ENCODE data around the gene CDKN1B.
A peak's percentile ranks its signal among the peaks of the same experiment; 100 is the strongest.

Gene CDKN1B

DNA sequence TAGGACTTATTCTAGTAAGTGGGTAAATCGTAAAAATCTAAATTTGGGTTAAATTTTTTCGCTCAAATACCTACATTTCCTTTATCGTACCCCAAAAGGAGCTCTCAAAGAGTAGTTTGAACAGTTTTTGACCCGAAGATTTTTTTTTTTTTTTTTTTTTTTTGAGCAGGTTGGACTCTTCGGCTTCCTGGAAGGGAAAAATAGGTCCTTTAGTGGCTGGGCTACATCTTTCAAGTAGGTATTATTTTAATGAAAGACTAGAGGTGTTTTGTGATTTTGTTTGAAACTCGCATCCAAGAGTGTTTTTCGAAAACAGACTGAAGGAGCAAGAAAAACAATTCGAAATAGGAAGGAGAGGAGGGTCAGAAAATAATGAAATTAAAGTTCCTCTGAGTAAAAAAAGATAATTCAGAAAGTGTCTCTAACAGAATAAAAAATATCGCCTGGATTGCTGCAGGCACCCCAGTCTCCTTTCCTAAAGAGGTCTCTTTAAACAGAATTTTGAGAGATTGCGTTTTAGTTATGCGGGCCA lies 6.0 kb downstream of the CDKN1B start:
- no peak for TF ChIP-seq SIN3A (IDR thresholded peaks at IDR 0.05; ENCODE audit: borderline replicate concordance, insufficient read depth, low read length)
- TF ChIP-seq FOXP2 (optimal IDR thresholded peaks at IDR 0.05; ENCODE audit: borderline replicate concordance, extremely low read depth, extremely low read length, insufficient read depth) = no peak
- TF ChIP-seq, protein P1, sequence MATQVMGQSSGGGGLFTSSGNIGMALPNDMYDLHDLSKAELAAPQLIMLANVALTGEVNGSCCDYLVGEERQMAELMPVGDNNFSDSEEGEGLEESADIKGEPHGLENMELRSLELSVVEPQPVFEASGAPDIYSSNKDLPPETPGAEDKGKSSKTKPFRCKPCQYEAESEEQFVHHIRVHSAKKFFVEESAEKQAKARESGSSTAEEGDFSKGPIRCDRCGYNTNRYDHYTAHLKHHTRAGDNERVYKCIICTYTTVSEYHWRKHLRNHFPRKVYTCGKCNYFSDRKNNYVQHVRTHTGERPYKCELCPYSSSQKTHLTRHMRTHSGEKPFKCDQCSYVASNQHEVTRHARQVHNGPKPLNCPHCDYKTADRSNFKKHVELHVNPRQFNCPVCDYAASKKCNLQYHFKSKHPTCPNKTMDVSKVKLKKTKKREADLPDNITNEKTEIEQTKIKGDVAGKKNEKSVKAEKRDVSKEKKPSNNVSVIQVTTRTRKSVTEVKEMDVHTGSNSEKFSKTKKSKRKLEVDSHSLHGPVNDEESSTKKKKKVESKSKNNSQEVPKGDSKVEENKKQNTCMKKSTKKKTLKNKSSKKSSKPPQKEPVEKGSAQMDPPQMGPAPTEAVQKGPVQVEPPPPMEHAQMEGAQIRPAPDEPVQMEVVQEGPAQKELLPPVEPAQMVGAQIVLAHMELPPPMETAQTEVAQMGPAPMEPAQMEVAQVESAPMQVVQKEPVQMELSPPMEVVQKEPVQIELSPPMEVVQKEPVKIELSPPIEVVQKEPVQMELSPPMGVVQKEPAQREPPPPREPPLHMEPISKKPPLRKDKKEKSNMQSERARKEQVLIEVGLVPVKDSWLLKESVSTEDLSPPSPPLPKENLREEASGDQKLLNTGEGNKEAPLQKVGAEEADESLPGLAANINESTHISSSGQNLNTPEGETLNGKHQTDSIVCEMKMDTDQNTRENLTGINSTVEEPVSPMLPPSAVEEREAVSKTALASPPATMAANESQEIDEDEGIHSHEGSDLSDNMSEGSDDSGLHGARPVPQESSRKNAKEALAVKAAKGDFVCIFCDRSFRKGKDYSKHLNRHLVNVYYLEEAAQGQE (IDR thresholded peaks at IDR 0.05; ENCODE audit: insufficient read depth in 1 of 2, low read depth in 2 of 2, low read length in 2 of 2) = no peak
- TF ChIP-seq POLR2AphosphoS5 (IDR thresholded peaks at IDR 0.05; ENCODE audit: low read depth, low read length) = no peak
- TF ChIP-seq TAF1 (IDR thresholded peaks at IDR 0.05; ENCODE audit: borderline replicate concordance, insufficient read depth, low read length) = no peak

DNA sequence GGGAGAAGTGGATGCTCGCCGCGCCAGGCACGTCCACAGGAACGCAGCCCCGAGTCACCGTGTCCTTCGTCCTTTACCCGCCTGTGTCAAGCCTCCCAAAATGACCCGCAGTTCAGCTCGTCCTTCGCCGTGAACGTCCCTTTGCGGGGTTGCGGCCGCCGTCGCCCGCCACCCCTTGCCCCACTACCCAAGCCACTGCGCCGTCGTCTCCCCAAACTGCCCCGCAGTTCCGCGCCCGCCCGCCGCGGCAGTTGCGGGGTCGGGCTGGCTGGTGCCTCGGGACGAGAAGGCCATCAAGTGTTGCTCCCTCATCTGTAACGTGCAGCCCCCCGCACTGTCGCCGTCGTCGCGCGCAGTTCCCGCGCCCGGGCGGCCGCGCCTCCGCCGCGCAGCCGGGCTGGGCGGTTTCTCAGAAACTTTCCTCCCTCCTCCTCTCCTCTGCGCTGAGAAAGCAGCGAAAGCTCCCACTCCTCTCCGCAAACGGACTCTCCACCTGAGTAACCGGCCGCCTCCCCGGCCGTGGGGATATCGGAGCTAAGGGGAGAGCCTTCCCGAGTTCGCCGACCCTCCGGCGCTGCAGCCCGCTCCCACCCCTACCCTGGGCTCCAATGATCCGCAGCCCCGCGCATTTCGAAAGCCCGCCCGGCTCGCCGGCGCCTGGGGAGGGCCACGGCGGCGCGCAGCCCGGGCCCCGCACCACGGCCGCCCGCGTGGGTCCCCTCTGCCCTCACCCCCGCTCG lies 6.7 kb downstream of the CDKN1B start:
- no peak; the same call in 1 of the 2 replicates for TF ChIP-seq SIN3A (IDR thresholded peaks at IDR 0.05; ENCODE audit: borderline replicate concordance, insufficient read depth, low read length)
- 0 out of 2 replicates have a peak, but pooled peaks have one; percentile 10 for TF ChIP-seq POLR2AphosphoS5 (IDR thresholded peaks at IDR 0.05; ENCODE audit: low read depth, low read length)

DNA sequence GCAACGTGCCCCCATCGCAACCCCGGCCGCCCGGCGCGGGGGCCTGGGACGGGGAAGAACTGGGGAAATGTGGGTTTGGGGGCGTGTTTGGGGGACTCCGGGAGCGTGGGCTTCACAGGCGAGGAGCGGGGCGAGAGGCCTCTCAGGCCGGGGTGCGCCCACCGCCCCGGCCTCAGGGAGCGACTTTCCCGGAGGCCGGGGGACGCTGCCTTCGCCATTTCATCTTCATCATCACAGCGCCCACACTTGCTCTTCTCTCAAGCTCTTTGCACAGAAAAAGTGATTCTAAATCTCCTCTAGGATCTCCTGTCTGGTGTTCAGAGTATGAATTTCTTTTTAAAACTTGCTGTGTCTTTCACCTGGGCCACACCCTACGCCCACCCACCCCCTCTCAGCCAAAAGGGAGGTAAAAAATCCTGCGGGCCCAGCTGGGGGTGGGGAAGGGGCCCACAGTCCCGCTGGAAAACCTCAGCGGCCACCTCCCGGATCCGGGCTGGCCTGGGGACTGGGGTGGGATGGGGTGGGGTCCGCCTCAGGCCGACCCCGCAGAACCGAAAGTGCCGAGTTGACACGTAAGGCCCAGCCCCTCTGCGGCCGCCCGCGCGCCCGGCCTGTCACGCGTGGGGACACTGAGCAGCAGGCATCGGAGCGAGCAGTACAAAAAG lies 7.4 kb downstream of the CDKN1B start:
- TF ChIP-seq SIN3A (IDR thresholded peaks at IDR 0.05; ENCODE audit: borderline replicate concordance, insufficient read depth, low read length) = no peak
- TF ChIP-seq FOXP2 (optimal IDR thresholded peaks at IDR 0.05; ENCODE audit: borderline replicate concordance, extremely low read depth, extremely low read length, insufficient read depth) = no peak
- TF ChIP-seq, protein P1 (IDR thresholded peaks at IDR 0.05; ENCODE audit: insufficient read depth in 1 of 2, low read depth in 2 of 2, low read length in 2 of 2) = no peak
- no peak; the same call in 1 of the 2 replicates for TF ChIP-seq POLR2AphosphoS5 (IDR thresholded peaks at IDR 0.05; ENCODE audit: low read depth, low read length)
- TF ChIP-seq TAF1 (IDR thresholded peaks at IDR 0.05; ENCODE audit: borderline replicate concordance, insufficient read depth, low read length) = no peak

DNA sequence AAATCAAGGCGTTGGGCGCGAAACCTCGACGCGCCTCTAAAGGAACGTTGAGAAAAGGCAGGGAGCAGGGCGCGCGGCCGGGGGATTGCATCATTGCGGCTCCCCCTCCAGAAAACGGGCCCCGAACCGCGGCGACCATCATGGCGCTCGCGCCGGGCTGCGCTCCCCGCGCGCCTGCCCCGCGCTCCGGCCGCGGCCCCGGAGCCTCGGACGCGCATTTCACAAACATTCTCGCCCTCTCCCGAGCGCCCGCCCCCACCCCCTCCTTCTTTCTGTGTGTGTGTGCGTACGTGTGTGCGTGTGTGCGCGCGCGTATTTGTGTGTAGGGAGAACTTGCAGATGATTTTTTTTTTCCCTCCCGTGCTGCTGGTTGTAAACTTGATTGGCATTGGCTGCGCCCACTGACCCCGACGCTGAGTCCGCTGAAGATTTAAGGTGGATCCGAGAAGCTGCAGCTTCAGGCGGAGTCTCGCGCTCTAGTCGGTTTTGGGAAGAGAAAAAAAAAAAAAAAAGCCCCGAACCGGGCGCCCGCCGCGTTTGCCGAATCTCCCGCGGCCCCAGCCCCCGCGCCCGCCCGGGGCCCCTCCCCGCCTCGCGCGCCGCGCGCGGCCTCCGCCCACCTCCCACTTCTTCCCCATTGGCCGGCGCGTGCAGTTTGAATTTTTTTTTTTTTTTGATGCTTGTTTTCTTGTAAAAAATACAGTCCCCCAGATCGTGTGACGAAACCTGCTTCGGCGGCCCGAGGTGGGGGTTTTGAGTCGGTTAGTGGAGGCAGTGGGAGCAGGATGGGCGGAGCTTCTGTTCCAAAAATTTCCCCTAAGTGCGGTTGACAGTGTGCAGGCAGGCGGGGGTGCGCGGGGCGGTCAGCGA lies 8.2 kb downstream of the CDKN1B start:
- TF ChIP-seq, protein P1 (IDR thresholded peaks at IDR 0.05; ENCODE audit: insufficient read depth in 1 of 2, low read depth in 2 of 2, low read length in 2 of 2) = no peak; a peak in 1 of 4 replicates
- TF ChIP-seq TAF1 (IDR thresholded peaks at IDR 0.05; ENCODE audit: borderline replicate concordance, insufficient read depth, low read length) (peak; percentile 54; the same call in 1 of the 2 replicates), SIN3A (IDR thresholded peaks at IDR 0.05; ENCODE audit: borderline replicate concordance, insufficient read depth, low read length) (peak; percentile 91), FOXP2 (optimal IDR thresholded peaks at IDR 0.05; ENCODE audit: borderline replicate concordance, extremely low read depth, extremely low read length, insufficient read depth) (peak; percentile 39), POLR2AphosphoS5 (IDR thresholded peaks at IDR 0.05; ENCODE audit: low read depth, low read length) (peak; percentile 59)

All from PFSK-1 (cell line).